ENCODE results near the gene LPIN1.
A peak's percentile ranks its signal among the peaks of the same experiment; 100 is the strongest.

LPIN1 gene

GRCh38 chr2:11765501-11765900, 19.1 kb downstream of the LPIN1 start:
- DNase-seq: no peak

GRCh38 chr2:11766016-11766415, 19.6 kb downstream of the LPIN1 start:
- DNase-seq: no peak

- DNase-seq: no peak
These were observed 21.3 kb downstream of the LPIN1 start for GRCh38 chr2:11767779-11768178.

- no peak for DNase-seq
These were observed 22.5 kb downstream of the LPIN1 start for GRCh38 chr2:11768946-11769345.

GRCh38 chr2:11769516-11769915, 23.1 kb downstream of the LPIN1 start:
- no peak for DNase-seq

- DNase-seq: no peak
These were observed 24.2 kb downstream of the LPIN1 start for GRCh38 chr2:11770531-11771188.

GRCh38 chr2:11771971-11772615, 25.7 kb downstream of the LPIN1 start:
- no peak for DNase-seq

- DNase-seq: no peak
These were observed 26.7 kb downstream of the LPIN1 start for GRCh38 chr2:11773111-11773510.

- DNase-seq: no peak
These were observed 27.5 kb downstream of the LPIN1 start for GRCh38 chr2:11773747-11774525.

GRCh38 chr2:11774600-11774999, 28.2 kb downstream of the LPIN1 start:
- DNase-seq: no peak

- DNase-seq: peak; percentile 71
These were observed 29.0 kb downstream of the LPIN1 start for GRCh38 chr2:11775384-11775783.

GRCh38 chr2:11777066-11777782, 30.8 kb downstream of the LPIN1 start:
- no peak for DNase-seq

GRCh38 chr2:11777886-11778415, 31.5 kb downstream of the LPIN1 start:
- no peak for DNase-seq

GRCh38 chr2:11778416-11778815, 32.0 kb downstream of the LPIN1 start:
- no peak for DNase-seq

GRCh38 chr2:11778923-11779757, 32.7 kb downstream of the LPIN1 start:
- DNase-seq: peak; percentile 92

GRCh38 chr2:11781602-11782001, 35.2 kb downstream of the LPIN1 start:
- no peak for DNase-seq

- DNase-seq: no peak
These were observed 37.8 kb downstream of the LPIN1 start for GRCh38 chr2:11784280-11784679.

- DNase-seq: peak; percentile 50
These were observed 38.5 kb downstream of the LPIN1 start for GRCh38 chr2:11784747-11785610.

GRCh38 chr2:11785611-11785940, 39.1 kb downstream of the LPIN1 start:
- DNase-seq: no peak

GRCh38 chr2:11786191-11786590, 39.8 kb downstream of the LPIN1 start:
- no peak for DNase-seq

GRCh38 chr2:11786592-11786991, 40.2 kb downstream of the LPIN1 start:
- no peak for DNase-seq

All from activated CD4-positive, alpha-beta T cell treated with anti-CD3 and anti-CD28 coated beads, Interleukin-2, Interleukin-6, amounts not matched to agents 100 ng/mL and 50 ng/mL, durations not matched to agents 16 hours and 8 hours (primary cell).